SK-N-SH (cell line): ENCODE results near the gene ABCD1.

ENCODE experiments used
- CTCF ChIP-seq: fragments of 200-600 bp; sonication (generic); IDR thresholded peaks from 2 replicates; pipeline ENCODE4 v1.6.1; 2017; ENCODE audit warnings: antibody characterized with exemption, mild to moderate bottlenecking, moderate library complexity
- EP300 ChIP-seq, 2 experiments: IDR thresholded peaks; 2 replicates each; pipeline versions ENCODE4 v1.4.0 to v1.6.1; 2012; ENCODE audit warnings: borderline replicate concordance in 1 of 2, low read depth in 1 of 2, low read length in 1 of 2
- FOXJ3 ChIP-seq: sonication (generic); formaldehyde crosslinking; IDR thresholded peaks from 2 replicates; pipeline ENCODE4 v1.5.1; 2020; ENCODE audit warnings: mild to moderate bottlenecking, missing genetic modification reagents
- JUND ChIP-seq: IDR thresholded peaks from 2 replicates; pipeline ENCODE4 v1.4.0; 2012
- NRF1 ChIP-seq: IDR thresholded peaks from 2 replicates; pipeline ENCODE4 v1.6.1; 2012; ENCODE audit warnings: low read depth, mild to moderate bottlenecking, low read length
- POLR2AphosphoS5 ChIP-seq: IDR thresholded peaks from 2 replicates; pipeline ENCODE4 v1.6.1; 2012; ENCODE audit warnings: low read depth, low read length
- RCOR1 ChIP-seq: fragments of 150-350 bp; IDR thresholded peaks from 2 replicates; pipeline ENCODE4 v1.6.1; 2017; ENCODE audit warnings: antibody characterized with exemption, low read length
- RFX5 ChIP-seq: IDR thresholded peaks from 2 replicates; pipeline ENCODE4 v1.6.1; 2012; ENCODE audit warnings: mild to moderate bottlenecking, improper control_type of control experiment, low read length
- TCF12 ChIP-seq: IDR thresholded peaks from 2 replicates; pipeline ENCODE4 v1.4.0; 2012
- USF1 ChIP-seq: IDR thresholded peaks from 2 replicates; pipeline ENCODE4 v1.4.0; 2012; ENCODE audit warnings: low read depth, borderline replicate concordance
- YY1 ChIP-seq: IDR thresholded peaks from 2 replicates; pipeline ENCODE4 v1.4.0; 2012; ENCODE audit warnings: low read depth, mild to moderate bottlenecking

- no peak for TF ChIP-seq FOXJ3
- peak; percentile 20; the same call in 1 of the 2 replicates for TF ChIP-seq CTCF
- no peak for TF ChIP-seq EP300 (IDR thresholded peaks at IDR 0.05; ENCODE audit: borderline replicate concordance in 1 of 2, low read depth in 1 of 2, low read length in 1 of 2)
- no peak for TF ChIP-seq NRF1
- TF ChIP-seq USF1: no peak
- no peak for TF ChIP-seq TCF12
- no peak for TF ChIP-seq RCOR1
- TF ChIP-seq YY1: no peak
- no peak for TF ChIP-seq JUND
- no peak for TF ChIP-seq RFX5
- no peak for TF ChIP-seq POLR2AphosphoS5
Measured at GRCh38 chrX:153768311-153769157, 43.9 kb downstream of the ABCD1 start.
